Stimulated activated CD8-positive, alpha-beta memory T cell treated with anti-CD3 and anti-CD28 coated beads, Interleukin-12 subunit alpha, Interleukin-12 subunit beta, amount 100 ng/mL, for 24 hours (primary cell): ENCODE results near the gene ACADVL.
"Not testable (repeated sequence)": the region's sequence is repeated elsewhere in the genome, so short reads cannot be mapped to it uniquely, and the experiment has no call there.

Experiments used
- DNase-seq: peaks from one replicate; pipeline ENCODE4 v3.0.0-alpha.2; 2020; ENCODE audit errors: extremely low read depth

Gene ACADVL

GRCh38 chr17:7235693-7236665, 16.2 kb downstream of the ACADVL start:
- DNase-seq = no peak

- no peak for DNase-seq
Measured at GRCh38 chr17:7236808-7237207, 17.1 kb downstream of the ACADVL start.

- DNase-seq = no peak
Measured at GRCh38 chr17:7237266-7237760, 17.6 kb downstream of the ACADVL start.

GRCh38 chr17:7237761-7238419, 18.2 kb downstream of the ACADVL start:
- DNase-seq = peak; percentile 80

- no peak for DNase-seq
Measured at GRCh38 chr17:7238420-7239090, 18.8 kb downstream of the ACADVL start.

GRCh38 chr17:7239091-7240027, 19.6 kb downstream of the ACADVL start, which contains the start of gene PHF23:
Gene PHF23 (minus strand): TSS chr17:7239457. CDS start chr17:7239279, 178 bp downstream.
- peak; percentile 96 for DNase-seq

- no peak for DNase-seq
Measured at GRCh38 chr17:7240375-7240774, 20.6 kb downstream of the ACADVL start.

GRCh38 chr17:7241090-7241733, 21.5 kb downstream of the ACADVL start:
- no peak for DNase-seq

- peak; percentile 76 for DNase-seq
Measured at GRCh38 chr17:7241783-7242716, 22.3 kb downstream of the ACADVL start, which contains the start of gene GABARAP. Gene GABARAP (minus strand): TSS chr17:7242449. CDS start chr17:7242330, 119 bp downstream.

- peak; percentile 86 for DNase-seq
Measured at GRCh38 chr17:7242717-7243452, 23.1 kb downstream of the ACADVL start.

- no peak for DNase-seq
Measured at GRCh38 chr17:7243453-7243729, 23.7 kb downstream of the ACADVL start.

- not testable (repeated sequence) for DNase-seq
Measured at GRCh38 chr17:7243838-7244237, 24.1 kb downstream of the ACADVL start.

- no peak for DNase-seq
Measured at GRCh38 chr17:7246779-7247178, 27.0 kb downstream of the ACADVL start.

- no peak for DNase-seq
Measured at GRCh38 chr17:7248796-7249195, 29.1 kb downstream of the ACADVL start.

GRCh38 chr17:7249214-7249613, 29.5 kb downstream of the ACADVL start:
- DNase-seq = no peak

- DNase-seq = no peak
Measured at GRCh38 chr17:7249830-7250229, 30.1 kb downstream of the ACADVL start.

- no peak for DNase-seq
Measured at GRCh38 chr17:7250695-7251627, 31.2 kb downstream of the ACADVL start.
